ENCODE results near the gene MOV10L1. TPM values are rescaled to one million over a fixed set of nuclear protein-coding genes. Genes with fewer than 3 reads are reported as not detected.

MOV10L1 gene
- total RNA-seq, 2 experiments from 2014 or later: not detected

GRCh38 chr22:50081426-50082196 lies 8.2 kb upstream of the MOV10L1 start:
- DNase-seq (no peak), ATAC-seq (ENCODE audit: poor library complexity) (no peak)
- Histone ChIP-seq H3K27me3 (ENCODE audit: control insufficient read depth in 1 of 2, insufficient read depth in 2 of 2, low read length in 2 of 2) (peaks cover 7 to 20% of the 10 kb centered on the region in 2 experiments), H3K27ac (ENCODE audit: low read depth in 1 of 2, low read length in 2 of 2) (no peak overlapping the region), H3K36me3 (ENCODE audit: insufficient read depth, low read length) (no peaks in the 10 kb centered on the region), H3K4me3 (ENCODE audit: low read length) (no peak overlapping the region), H3K9me3 (ENCODE audit: control insufficient read depth in 1 of 2, insufficient read depth in 1 of 2, low read length in 2 of 2) (peaks cover 0 to 8% of the 10 kb centered on the region in 2 experiments), H3K4me1 (ENCODE audit: insufficient read depth, low read length) (no peaks in the 10 kb centered on the region)
- intact Hi-C loops (cut with DNase I, micrococcal nuclease): no loop called here
- CTCF ChIA-PET: no interaction called here
- TF ChIP-seq, protein P1, sequence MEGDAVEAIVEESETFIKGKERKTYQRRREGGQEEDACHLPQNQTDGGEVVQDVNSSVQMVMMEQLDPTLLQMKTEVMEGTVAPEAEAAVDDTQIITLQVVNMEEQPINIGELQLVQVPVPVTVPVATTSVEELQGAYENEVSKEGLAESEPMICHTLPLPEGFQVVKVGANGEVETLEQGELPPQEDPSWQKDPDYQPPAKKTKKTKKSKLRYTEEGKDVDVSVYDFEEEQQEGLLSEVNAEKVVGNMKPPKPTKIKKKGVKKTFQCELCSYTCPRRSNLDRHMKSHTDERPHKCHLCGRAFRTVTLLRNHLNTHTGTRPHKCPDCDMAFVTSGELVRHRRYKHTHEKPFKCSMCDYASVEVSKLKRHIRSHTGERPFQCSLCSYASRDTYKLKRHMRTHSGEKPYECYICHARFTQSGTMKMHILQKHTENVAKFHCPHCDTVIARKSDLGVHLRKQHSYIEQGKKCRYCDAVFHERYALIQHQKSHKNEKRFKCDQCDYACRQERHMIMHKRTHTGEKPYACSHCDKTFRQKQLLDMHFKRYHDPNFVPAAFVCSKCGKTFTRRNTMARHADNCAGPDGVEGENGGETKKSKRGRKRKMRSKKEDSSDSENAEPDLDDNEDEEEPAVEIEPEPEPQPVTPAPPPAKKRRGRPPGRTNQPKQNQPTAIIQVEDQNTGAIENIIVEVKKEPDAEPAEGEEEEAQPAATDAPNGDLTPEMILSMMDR (IDR thresholded peaks at IDR 0.05): no peak
- Mint-ChIP-seq H3K9me3 (no peaks in the 10 kb centered on the region), H3K27me3 (peaks cover 30% of the 10 kb centered on the region), H3K27ac (no peak overlapping the region), H3K4me1 (ENCODE audit: low read depth) (no peaks in the 10 kb centered on the region), H3K4me3 (no peak overlapping the region), H3K36me3 (ENCODE audit: low read depth) (no peaks in the 10 kb centered on the region)
- POLR2A ChIA-PET: no interaction called here

DNA sequence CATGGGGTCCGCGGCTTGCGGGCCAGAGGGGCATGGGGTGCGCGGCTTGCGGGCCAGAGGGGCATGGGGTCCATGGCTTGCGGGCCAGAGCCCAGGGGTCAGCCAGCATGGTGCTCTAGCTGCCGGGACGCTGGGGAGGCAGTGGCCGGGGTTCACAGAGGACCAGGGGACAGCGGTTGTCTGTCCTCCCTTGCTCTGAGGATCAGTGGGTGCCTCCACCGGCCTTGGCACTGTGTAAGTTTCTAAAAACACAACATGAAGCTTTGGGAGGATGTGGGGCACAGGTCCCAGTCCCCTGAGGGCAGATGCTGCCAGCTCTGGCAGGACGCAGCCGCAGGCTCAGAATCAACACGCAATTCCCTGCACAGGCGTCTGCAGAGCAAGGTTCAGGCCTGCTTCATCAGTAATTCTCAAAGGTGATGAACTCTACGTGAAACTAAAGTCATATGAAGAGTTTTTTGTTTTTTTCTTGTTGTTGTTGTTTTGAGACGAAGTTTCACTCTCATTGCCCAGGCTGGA lies 7.5 kb upstream of the MOV10L1 start:
- no peak overlapping the region for H3K4me3 ChIP-seq (ENCODE audit: low read length)
- TF ChIP-seq, protein P1 (IDR thresholded peaks at IDR 0.05): no peak
- no peaks in the 10 kb centered on the region for H3K36me3 ChIP-seq (ENCODE audit: insufficient read depth, low read length)
- Mint-ChIP-seq H3K4me3 (no peak overlapping the region), H3K27me3 (peaks cover 30% of the 10 kb centered on the region), H3K9me3 (no peaks in the 10 kb centered on the region), H3K27ac (no peak overlapping the region), H3K36me3 (ENCODE audit: low read depth) (no peaks in the 10 kb centered on the region), H3K4me1 (ENCODE audit: low read depth) (no peaks in the 10 kb centered on the region)
- peaks cover 0 to 10% of the 10 kb centered on the region in 2 experiments for H3K9me3 ChIP-seq (ENCODE audit: control insufficient read depth in 1 of 2, insufficient read depth in 1 of 2, low read length in 2 of 2)
- intact Hi-C loops (cut with DNase I, micrococcal nuclease): no loop called here
- H3K27ac ChIP-seq (ENCODE audit: low read depth in 1 of 2, low read length in 2 of 2): no peak overlapping the region
- no peak for ATAC-seq (ENCODE audit: poor library complexity)
- DNase-seq: no peak
- H3K27me3 ChIP-seq (ENCODE audit: control insufficient read depth in 1 of 2, insufficient read depth in 2 of 2, low read length in 2 of 2): peaks cover 10 to 20% of the 10 kb centered on the region in 2 experiments
- POLR2A ChIA-PET: no interaction called here
- CTCF ChIA-PET: no interaction called here
- no peaks in the 10 kb centered on the region for H3K4me1 ChIP-seq (ENCODE audit: insufficient read depth, low read length)

DNA sequence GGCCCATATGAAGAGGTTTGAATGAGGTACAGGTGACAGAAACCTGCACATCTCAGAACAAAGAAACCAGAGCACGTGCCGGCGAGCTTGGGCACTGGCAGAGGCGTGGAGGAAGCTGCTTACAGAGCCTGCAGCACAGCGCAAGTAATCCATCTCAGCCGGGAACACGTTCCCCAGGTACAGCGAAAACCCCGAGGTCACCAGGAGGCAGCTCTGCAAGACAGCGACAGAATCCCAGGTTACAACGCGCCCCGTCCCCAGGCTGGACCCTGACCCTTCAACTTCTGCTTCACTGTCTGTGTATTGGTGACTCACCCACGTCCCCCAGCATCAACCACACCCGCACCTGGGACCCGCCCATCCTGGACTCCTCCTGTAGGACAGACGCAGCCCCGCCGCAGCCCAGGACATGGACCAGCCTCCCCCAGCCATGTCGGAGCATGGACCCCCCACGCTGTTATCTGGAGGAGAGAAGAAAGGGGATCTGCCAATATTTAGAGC lies 6.8 kb upstream of the MOV10L1 start:
- peaks cover 0 to 17% of the 10 kb centered on the region in 2 experiments for H3K9me3 ChIP-seq (ENCODE audit: control insufficient read depth in 1 of 2, insufficient read depth in 1 of 2, low read length in 2 of 2)
- H3K4me3 ChIP-seq (ENCODE audit: low read length): no peak overlapping the region
- Mint-ChIP-seq H3K4me1 (ENCODE audit: low read depth) (no peaks in the 10 kb centered on the region), H3K9me3 (no peaks in the 10 kb centered on the region), H3K36me3 (ENCODE audit: low read depth) (no peaks in the 10 kb centered on the region), H3K27ac (no peak overlapping the region), H3K4me3 (no peak overlapping the region), H3K27me3 (peaks cover 30% of the 10 kb centered on the region)
- peaks cover 12 to 20% of the 10 kb centered on the region in 2 experiments for H3K27me3 ChIP-seq (ENCODE audit: control insufficient read depth in 1 of 2, insufficient read depth in 2 of 2, low read length in 2 of 2)
- CTCF ChIA-PET: no interaction called here
- POLR2A ChIA-PET: no interaction called here
- TF ChIP-seq, protein P1 (IDR thresholded peaks at IDR 0.05): no peak
- H3K27ac ChIP-seq (ENCODE audit: low read depth in 1 of 2, low read length in 2 of 2): no peak overlapping the region
- intact Hi-C loops (cut with DNase I, micrococcal nuclease): no loop called here
- ATAC-seq (ENCODE audit: poor library complexity): no peak
- DNase-seq: no peak
- H3K36me3 ChIP-seq (ENCODE audit: insufficient read depth, low read length): no peaks in the 10 kb centered on the region
- H3K4me1 ChIP-seq (ENCODE audit: insufficient read depth, low read length): no peaks in the 10 kb centered on the region
